AG09319 (cell line): ENCODE data around the gene LRRC8A.

Source experiments
- DNase-seq: peaks from one replicate; pipeline ENCODE4 v3.0.0-alpha.2; 2010; ENCODE audit warnings: low read depth; ENCODE audit errors: extremely low read depth
- TF ChIP-seq, protein P1 (sequence below): IDR thresholded peaks from 2 replicates; pipeline ENCODE4 v1.5.1; 2011; ENCODE audit warnings: low read depth, mild to moderate bottlenecking, inconsistent platforms, low read length, moderate library complexity

The LRRC8A gene

DNA sequence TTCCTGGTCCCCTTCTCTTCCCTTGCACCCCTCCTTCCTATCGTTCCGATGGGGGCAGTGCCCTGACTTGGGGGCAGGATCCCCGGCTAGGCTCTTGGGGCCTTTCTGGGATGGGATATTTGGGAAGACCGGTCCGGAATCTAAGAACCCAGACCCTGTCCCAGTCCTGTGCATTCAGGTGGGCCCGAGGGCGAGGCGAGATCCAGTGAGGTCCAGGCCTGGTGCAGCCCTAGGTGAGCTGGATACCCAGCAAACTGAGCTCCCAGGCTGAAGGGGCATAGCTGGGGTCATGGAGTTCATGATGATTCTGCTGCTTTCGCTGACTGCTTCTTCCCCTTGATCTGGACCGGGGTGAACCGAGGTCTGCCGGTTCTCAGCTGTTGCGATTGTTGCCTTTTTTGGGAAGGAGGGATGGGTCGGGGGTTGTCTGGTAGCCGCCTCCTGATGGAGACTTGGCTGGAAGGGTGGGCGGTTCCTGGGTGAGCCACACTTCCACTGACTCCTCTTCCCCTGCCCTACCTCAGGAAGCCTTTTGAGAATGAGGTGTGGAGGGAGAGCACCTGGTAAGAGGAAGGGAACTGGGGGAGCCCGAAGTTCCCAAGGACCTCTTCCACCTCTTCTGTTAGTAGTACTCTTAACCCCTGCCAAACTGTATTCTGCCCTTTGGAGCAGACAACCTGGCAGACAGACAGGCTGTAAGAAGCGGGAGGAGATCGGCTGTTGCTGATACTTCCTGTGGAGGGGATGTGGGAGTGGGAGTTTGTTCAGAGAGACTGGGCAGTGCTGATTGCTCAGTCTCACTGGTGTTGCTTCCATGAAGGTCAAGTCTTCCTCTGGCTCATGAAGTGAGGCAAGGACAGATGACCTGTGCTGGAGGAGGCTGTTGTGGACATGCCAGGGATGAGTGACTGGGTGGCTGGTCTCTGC, 1.0 kb downstream of the LRRC8A start:
- DNase-seq = no peak
- TF ChIP-seq, protein P1, sequence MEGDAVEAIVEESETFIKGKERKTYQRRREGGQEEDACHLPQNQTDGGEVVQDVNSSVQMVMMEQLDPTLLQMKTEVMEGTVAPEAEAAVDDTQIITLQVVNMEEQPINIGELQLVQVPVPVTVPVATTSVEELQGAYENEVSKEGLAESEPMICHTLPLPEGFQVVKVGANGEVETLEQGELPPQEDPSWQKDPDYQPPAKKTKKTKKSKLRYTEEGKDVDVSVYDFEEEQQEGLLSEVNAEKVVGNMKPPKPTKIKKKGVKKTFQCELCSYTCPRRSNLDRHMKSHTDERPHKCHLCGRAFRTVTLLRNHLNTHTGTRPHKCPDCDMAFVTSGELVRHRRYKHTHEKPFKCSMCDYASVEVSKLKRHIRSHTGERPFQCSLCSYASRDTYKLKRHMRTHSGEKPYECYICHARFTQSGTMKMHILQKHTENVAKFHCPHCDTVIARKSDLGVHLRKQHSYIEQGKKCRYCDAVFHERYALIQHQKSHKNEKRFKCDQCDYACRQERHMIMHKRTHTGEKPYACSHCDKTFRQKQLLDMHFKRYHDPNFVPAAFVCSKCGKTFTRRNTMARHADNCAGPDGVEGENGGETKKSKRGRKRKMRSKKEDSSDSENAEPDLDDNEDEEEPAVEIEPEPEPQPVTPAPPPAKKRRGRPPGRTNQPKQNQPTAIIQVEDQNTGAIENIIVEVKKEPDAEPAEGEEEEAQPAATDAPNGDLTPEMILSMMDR = no peak

DNA sequence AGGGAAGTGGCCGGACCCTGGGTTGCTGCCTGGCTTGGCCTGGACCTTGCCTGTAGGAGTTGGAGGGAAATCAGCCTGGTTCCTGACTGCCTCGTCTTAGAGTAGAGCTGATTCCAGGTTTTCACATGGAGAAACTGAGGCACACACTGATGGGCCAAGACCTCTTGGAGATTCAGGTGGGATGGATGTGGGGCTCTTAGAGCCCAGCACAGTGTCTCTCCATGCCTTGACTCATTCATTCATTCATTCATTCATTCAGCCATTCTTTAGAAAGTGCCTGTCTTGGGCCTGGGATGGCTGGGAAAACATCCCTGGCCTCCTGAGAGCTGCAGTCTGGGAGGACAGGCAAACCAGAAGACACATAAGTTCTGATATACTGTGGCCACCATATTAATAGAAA, 2.2 kb downstream of the LRRC8A start:
- TF ChIP-seq, protein P1 = no peak
- no peak for DNase-seq

DNA sequence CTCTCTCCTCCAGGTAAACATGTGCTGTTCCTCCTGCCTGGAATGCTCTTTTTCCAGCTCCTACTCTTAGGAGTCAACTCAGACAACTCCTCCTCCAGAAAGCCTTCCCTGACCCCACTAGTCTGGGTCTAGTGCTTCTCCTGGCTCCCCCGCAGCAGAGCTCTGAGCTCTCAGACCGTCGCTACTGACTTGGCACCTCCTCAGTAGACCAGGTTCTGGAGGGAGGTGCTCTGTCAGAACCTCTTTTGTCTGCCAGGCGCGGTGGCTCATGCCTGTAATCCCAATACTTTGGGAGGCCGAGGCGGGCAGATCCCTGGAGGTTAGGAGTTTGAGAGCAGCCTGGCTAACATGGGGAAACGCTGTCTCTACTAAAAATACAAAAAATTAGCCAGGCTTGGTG, 3.4 kb downstream of the LRRC8A start:
- DNase-seq = no peak
- TF ChIP-seq, protein P1 = no peak

DNA sequence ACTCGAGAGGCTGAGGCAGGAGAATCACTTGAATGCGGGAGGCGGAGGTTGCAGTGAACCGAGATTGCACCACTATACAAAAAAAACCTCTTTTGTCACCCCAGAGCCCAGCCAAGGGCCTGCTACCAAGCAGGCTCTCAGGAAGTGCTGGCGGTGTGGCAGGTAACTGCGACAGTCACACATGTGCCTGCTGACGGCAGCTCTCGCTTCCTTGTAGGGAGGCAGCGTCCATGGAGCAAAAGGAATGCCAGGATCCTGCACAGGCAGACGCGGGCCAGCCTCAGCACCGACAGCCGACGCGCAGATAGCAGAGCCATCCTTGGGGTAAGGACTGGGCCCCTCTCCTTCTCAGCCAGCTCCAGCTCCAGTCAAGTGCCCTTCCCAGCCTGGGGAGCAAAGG, 3.9 kb downstream of the LRRC8A start:
- DNase-seq = no peak
- TF ChIP-seq, protein P1 = no peak

DNA sequence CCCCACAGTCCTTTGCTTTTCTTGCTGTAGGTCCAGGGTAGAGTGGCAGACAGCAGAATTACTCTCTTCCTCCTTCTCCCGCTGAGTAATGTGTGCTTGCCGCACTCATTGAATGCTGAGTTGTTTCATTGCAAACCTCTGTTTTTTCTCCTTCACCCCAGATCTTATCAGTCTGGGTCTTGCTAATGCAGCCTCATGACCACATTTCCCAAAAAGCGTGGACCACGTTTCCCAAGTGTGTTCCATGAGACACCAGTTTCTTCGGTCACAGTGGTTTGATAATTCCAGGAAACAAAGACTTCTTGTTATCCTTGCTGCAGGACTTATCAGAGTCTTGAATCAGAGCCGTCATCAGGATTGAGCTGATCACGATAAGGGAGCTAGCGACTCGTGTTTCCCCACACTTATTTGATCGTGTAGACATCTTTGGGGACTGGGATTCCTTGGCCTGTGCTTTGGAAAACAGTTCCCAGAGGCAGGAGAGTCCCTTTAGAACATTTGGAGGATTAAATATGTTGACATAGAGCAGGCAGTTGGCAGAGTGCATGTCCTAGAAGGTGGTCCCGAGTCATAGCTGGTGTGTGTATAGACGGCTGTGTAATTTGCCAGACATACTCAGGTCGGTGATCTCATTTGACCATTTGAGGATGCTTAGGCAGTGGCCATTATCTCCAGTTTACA, 4.4 kb downstream of the LRRC8A start:
- DNase-seq = no peak
- TF ChIP-seq, protein P1 = no peak

DNA sequence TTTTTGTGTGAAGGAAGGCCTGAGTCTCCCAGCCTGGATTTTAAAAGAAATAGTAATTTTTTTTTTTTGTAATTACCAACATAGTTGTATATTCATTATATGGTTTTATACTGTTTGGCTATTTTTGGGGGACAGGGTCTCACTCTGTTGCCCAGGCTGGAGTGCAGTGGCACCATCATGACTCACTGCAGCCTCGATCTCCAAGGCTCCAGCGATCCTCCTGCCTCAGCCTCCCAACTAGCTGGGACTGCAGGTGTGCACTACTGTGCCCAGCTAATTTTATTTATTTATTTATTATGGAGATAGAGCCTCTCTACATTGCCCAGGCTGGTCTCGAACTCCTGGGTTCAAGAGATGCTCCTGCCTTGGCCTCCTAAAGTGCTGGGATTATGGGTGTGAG, 5.1 kb downstream of the LRRC8A start:
- TF ChIP-seq, protein P1 = no peak
- DNase-seq = no peak

DNA sequence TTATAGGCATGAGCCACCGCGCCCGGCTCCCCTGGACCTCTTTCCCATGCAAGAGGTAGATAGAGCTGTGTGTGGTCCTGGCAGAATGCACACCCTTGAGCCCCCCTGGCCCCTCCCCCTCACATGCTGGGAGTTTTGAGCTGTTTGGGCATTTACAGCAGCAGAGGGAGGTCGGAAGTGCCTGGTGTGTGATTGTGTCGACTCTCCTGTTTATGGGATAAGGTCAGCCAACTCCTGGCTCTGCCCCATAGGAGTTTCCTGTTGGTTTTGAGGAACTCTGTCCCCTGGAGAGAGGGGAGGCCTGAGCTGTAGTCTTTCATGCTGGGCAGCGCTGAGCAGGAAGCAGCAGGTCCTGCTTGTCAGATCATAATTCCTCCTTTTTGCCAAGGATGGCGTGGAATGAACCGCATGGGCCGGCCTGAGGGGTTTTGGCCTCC, 6.0 kb downstream of the LRRC8A start:
- TF ChIP-seq, protein P1 = no peak
- no peak for DNase-seq
